Measurements from ENCODE around the gene CAMTA1.

The CAMTA1 gene

DNA sequence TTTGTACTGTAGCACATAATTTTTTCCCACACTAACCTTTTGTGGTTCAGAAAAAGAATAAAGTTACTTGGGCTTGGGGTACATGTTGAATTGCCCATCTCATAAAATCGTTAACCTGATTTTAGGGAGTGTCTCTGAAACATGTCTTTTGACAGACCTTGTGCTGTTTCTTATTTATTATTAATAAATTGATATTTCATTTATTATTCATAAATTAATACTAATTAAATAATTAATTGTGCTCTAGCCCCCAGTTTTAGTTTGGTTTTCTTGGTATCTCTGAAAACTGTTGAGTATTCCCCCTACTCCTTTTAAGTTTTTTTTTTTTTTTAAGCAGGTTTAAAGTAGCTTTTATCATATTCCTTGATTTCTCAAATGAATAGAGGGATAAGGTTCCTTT lies 27.9 kb downstream of the CAMTA1 start:
- H3K9ac ChIP-seq (ENCODE audit: low read depth, low read length), result no peak overlapping the region
- no peaks in the 10 kb centered on the region for H3K27me3 ChIP-seq (ENCODE audit: insufficient read depth, low read length)
- H3K4me3 ChIP-seq (ENCODE audit: low read length), result no peak overlapping the region
- no peak overlapping the region for H3K27ac ChIP-seq (ENCODE audit: low read length)
- H3K4me1 ChIP-seq (ENCODE audit: insufficient read depth, low read length), result 0 out of 2 replicates have a peak, but pooled peaks cover 2% of the 10 kb centered on the region
- no peaks in the 10 kb centered on the region for H3K36me3 ChIP-seq (ENCODE audit: insufficient read depth, low read depth, low read length)
- H3K9me3 ChIP-seq (ENCODE audit: insufficient read depth, low read depth, low read length), result no peaks in the 10 kb centered on the region

DNA sequence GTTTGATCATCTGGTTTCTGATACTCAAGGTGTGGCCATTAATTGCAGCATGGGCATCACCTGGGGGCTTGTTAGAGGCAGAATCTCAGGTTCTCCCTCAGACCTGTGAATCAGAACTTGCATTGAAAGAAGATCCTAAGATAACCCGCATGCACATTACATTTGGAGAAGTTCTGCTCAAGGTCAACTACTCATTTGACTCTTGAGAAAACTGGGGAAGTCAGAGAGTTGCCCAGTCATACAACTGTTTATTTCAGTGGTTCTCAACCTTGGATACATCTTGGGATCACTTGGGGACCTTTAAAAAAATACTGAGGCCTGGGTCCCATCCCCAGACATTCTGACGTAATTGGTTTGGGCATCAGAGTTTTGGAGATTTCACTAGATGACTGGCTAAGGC lies 30.5 kb downstream of the CAMTA1 start:
- peaks cover 5% of the 10 kb centered on the region; the same call in 1 of the 2 replicates for H3K36me3 ChIP-seq (ENCODE audit: insufficient read depth, low read depth, low read length)
- no peaks in the 10 kb centered on the region for H3K4me1 ChIP-seq (ENCODE audit: insufficient read depth, low read length)
- H3K9ac ChIP-seq (ENCODE audit: low read depth, low read length), result no peak overlapping the region
- H3K27me3 ChIP-seq (ENCODE audit: insufficient read depth, low read length), result no peaks in the 10 kb centered on the region
- H3K9me3 ChIP-seq (ENCODE audit: insufficient read depth, low read depth, low read length), result no peaks in the 10 kb centered on the region
- no peak overlapping the region for H3K27ac ChIP-seq (ENCODE audit: low read length)
- no peak overlapping the region for H3K4me3 ChIP-seq (ENCODE audit: low read length)

DNA sequence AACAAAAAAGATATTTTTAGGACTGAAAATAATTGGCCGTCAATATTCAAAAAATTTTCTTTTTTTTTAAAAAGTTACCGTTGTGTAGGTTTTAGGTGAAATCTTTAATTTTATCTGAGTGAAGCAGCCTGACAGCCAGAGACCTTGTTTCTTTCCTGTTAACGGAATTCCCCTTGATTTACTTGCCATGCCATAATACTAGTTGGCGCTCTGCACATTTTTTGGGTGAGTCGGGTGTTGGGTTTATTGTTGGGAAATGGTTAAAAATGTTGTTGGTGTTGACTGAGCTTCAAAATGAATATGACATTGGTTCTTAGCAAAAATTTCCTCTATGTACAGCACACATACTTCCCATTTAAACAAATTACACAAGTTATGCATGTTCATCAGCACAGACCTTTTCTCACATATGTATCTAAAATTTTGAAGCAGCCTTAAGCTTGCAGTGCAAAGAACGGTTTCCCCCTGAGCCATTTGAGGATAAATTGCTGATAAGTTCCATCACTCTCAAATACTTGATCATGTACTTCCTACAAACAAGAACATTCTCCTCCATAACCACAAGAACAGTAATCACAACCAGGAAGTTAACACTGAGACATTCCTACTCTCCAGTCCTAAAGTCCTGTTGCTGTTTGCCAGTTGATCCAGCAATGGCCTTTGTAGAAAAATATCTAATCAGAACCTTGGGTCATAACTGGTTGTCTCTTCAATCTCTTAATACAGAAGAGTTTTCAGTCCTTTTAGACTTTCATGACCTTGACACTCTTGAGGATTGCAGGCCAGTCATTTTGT lies 34.2 kb downstream of the CAMTA1 start:
- Histone ChIP-seq H3K9ac (ENCODE audit: low read depth, low read length) (no peak overlapping the region), H3K27ac (ENCODE audit: low read length) (no peak overlapping the region)

DNA sequence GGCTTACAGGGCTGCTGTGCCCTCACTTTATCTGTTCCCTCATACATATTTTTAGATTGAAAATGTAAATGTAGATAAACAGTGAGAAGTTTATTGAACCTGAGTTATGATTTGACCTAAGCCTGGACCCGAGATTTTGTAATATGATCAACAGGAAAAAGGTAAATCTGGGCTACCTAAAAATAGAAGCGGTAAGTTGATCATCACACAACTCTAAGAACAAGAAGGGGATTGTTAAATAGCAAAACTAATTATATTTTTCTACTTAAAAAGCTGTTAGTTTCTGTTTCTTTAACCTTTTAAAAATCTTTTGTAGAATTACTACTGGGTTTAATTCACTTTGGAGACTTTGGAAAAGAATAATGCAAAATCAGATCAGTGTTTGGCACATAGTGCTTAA lies 35.6 kb downstream of the CAMTA1 start:
- no peak overlapping the region for H3K4me3 ChIP-seq (ENCODE audit: low read length)
- H3K27me3 ChIP-seq (ENCODE audit: insufficient read depth, low read length), result no peaks in the 10 kb centered on the region
- no peaks in the 10 kb centered on the region for H3K9me3 ChIP-seq (ENCODE audit: insufficient read depth, low read depth, low read length)
- H3K27ac ChIP-seq (ENCODE audit: low read length), result no peak overlapping the region
- no peak overlapping the region for H3K9ac ChIP-seq (ENCODE audit: low read depth, low read length)
- no peaks in the 10 kb centered on the region for H3K4me1 ChIP-seq (ENCODE audit: insufficient read depth, low read length)
- H3K36me3 ChIP-seq (ENCODE audit: insufficient read depth, low read depth, low read length), result peaks cover 16% of the 10 kb centered on the region; the same call in 1 of the 2 replicates

More for the DNA sequence above, 34.2 kb downstream of the CAMTA1 start:
- Histone ChIP-seq H3K4me1 (ENCODE audit: insufficient read depth, low read length) (no peaks in the 10 kb centered on the region), H3K27me3 (ENCODE audit: insufficient read depth, low read length) (no peaks in the 10 kb centered on the region), H3K4me3 (ENCODE audit: low read length) (no peak overlapping the region), H3K36me3 (ENCODE audit: insufficient read depth, low read depth, low read length) (peaks cover 5% of the 10 kb centered on the region; the same call in 1 of the 2 replicates), H3K9me3 (ENCODE audit: insufficient read depth, low read depth, low read length) (no peaks in the 10 kb centered on the region)

DNA sequence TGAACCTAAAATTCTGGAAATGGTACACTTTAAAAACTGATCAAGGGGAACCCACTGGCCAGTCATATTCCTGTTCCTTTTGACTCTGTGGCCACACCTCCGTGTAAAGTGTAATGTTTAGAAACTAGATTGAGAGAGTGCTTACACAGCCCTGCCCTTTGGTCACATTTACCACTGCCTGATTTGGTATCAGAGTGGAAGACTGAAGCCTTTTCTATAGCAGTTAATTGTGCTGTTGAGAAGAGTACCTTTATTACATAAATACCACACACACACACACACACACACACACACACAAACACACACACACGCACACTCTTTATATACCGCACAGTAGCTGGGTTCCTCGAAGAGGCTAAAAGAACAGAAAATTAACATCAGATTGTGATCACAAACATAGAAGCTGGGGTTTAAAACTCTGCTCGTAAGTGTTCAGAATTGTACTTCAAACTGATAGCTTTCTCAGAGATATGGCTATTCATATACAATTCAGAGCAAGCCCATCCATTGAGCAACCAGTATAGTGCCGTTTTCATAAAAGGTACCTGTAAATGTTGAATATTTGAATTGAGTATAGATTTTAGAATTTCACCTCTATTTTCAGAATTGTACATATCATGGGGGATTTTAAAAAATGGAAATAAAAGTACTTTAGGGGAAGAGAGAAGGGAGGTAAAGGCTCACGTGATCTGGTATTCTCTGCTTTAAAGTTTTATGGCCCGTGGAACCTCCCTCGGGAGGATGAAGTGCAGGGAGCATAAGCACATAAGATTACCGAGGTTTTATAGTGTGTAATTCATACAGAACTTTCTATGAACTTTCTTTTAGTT lies 37.5 kb downstream of the CAMTA1 start:
- H3K27ac ChIP-seq (ENCODE audit: low read length), result no peak overlapping the region
- H3K27me3 ChIP-seq (ENCODE audit: insufficient read depth, low read length), result no peaks in the 10 kb centered on the region
- H3K9ac ChIP-seq (ENCODE audit: low read depth, low read length), result no peak overlapping the region
- H3K4me3 ChIP-seq (ENCODE audit: low read length), result no peak overlapping the region
- H3K4me1 ChIP-seq (ENCODE audit: insufficient read depth, low read length), result no peaks in the 10 kb centered on the region
- no peaks in the 10 kb centered on the region for H3K9me3 ChIP-seq (ENCODE audit: insufficient read depth, low read depth, low read length)
- peaks cover 21% of the 10 kb centered on the region; the same call in 1 of the 2 replicates for H3K36me3 ChIP-seq (ENCODE audit: insufficient read depth, low read depth, low read length)

DNA sequence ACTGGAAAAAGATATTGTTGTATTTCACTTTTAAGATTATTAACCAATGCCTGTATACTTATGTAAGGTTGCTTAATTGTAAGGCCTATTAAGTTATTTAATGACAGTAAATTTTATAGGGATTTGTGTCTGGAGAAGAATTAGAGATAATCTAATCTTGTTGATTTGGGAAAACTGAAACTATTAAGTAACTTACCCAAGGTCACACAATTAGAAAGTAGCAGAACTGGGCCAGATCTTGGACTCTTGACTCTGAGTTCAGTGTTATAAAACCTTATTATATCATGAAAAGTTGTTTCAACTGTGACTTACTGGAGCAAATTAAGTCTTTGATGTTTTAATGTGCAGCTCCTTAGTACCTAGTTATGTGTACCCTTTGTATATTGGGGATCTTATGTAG lies 38.5 kb downstream of the CAMTA1 start:
- H3K9me3 ChIP-seq (ENCODE audit: insufficient read depth, low read depth, low read length), result no peaks in the 10 kb centered on the region
- H3K27me3 ChIP-seq (ENCODE audit: insufficient read depth, low read length), result no peaks in the 10 kb centered on the region
- peaks cover 21% of the 10 kb centered on the region; the same call in 1 of the 2 replicates for H3K36me3 ChIP-seq (ENCODE audit: insufficient read depth, low read depth, low read length)
- no peak overlapping the region for H3K4me3 ChIP-seq (ENCODE audit: low read length)
- H3K27ac ChIP-seq (ENCODE audit: low read length), result no peak overlapping the region
- no peak overlapping the region for H3K9ac ChIP-seq (ENCODE audit: low read depth, low read length)
- no peaks in the 10 kb centered on the region for H3K4me1 ChIP-seq (ENCODE audit: insufficient read depth, low read length)

DNA sequence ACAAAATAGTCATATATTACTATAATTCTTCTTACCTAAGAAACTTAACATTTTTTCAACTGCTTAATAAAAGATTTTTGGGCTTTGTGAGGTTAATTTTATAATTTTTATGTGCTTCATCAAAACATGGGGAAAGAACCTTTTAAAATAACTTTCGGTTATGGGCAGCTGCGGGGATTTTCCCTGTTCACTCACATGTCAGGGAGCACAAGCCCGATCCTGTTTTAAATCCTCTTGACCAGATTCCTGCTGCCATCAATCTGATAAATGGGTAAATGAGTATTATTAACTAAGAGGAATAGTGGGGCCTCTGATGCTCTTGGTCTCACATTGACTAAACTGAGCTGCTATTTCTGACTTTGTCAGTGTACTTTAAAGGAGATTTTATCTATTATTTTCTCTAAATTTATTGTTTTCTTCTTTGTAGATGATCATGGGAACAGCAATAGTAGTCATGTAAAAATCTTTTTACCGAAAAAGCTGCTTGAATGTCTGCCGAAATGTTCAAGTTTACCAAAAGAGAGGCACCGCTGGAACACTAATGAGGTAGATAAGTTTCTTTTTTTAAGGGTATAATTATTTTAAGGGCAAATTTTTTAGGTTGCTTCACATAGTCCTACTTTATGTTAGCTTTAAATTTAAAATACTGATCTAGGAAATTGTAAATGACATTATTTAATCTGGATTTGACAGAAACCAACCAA lies 39.6 kb downstream of the CAMTA1 start:
- no peak overlapping the region for H3K9ac ChIP-seq (ENCODE audit: low read depth, low read length)
- no peaks in the 10 kb centered on the region for H3K9me3 ChIP-seq (ENCODE audit: insufficient read depth, low read depth, low read length)
- no peaks in the 10 kb centered on the region for H3K27me3 ChIP-seq (ENCODE audit: insufficient read depth, low read length)
- H3K27ac ChIP-seq (ENCODE audit: low read length), result no peak overlapping the region
- H3K4me1 ChIP-seq (ENCODE audit: insufficient read depth, low read length), result no peaks in the 10 kb centered on the region
- H3K4me3 ChIP-seq (ENCODE audit: low read length), result no peak overlapping the region
- peaks cover 27% of the 10 kb centered on the region; the same call in 1 of the 2 replicates for H3K36me3 ChIP-seq (ENCODE audit: insufficient read depth, low read depth, low read length)

DNA sequence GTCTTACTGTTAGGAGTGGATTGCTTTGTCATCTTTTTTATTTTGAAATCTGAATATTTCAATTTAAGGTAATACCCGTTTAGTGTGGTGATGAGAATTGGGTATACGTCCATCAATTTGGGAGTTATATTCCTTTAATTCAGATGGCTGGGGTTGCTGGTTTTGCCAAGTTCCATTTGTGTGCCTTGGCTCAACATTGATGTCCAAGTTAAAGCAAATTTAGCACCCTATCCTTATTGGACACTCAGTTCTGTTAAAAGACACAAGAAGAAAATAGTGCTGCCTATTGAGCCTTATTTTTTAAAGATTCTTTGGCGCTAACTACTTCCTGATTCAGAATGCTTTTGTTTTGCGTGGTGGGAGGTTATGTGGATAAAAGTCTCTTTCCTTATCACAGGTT lies 40.6 kb downstream of the CAMTA1 start:
- Histone ChIP-seq H3K27me3 (ENCODE audit: insufficient read depth, low read length) (no peaks in the 10 kb centered on the region), H3K9ac (ENCODE audit: low read depth, low read length) (no peak overlapping the region), H3K36me3 (ENCODE audit: insufficient read depth, low read depth, low read length) (peaks cover 22% of the 10 kb centered on the region; the same call in 1 of the 2 replicates), H3K27ac (ENCODE audit: low read length) (no peak overlapping the region), H3K4me3 (ENCODE audit: low read length) (no peak overlapping the region), H3K4me1 (ENCODE audit: insufficient read depth, low read length) (no peaks in the 10 kb centered on the region), H3K9me3 (ENCODE audit: insufficient read depth, low read depth, low read length) (no peaks in the 10 kb centered on the region)

DNA sequence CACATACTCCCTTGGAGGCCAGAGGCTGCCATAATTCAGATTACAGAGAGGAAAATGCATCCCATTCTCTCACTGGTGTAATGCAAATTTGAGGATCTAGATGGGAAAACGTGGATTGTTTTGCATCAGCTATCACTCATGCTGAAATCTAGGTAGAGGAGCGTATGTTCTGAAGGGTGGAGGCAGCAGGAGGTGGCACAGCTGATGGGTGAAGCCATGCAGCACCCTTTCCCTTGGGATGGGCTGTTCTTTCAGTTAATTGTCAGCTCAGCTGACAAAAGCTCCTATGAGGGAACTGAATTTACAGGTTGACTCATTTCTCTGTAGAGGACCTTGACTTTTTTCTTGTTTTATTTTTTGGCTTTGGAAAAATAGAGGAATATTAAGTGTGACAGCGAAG lies 41.8 kb downstream of the CAMTA1 start:
- Histone ChIP-seq H3K4me1 (ENCODE audit: insufficient read depth, low read length) (no peaks in the 10 kb centered on the region), H3K27me3 (ENCODE audit: insufficient read depth, low read length) (no peaks in the 10 kb centered on the region), H3K27ac (ENCODE audit: low read length) (no peak overlapping the region), H3K9me3 (ENCODE audit: insufficient read depth, low read depth, low read length) (no peaks in the 10 kb centered on the region), H3K4me3 (ENCODE audit: low read length) (no peak overlapping the region), H3K36me3 (ENCODE audit: insufficient read depth, low read depth, low read length) (peaks cover 22% of the 10 kb centered on the region; the same call in 1 of the 2 replicates), H3K9ac (ENCODE audit: low read depth, low read length) (no peak overlapping the region)

DNA sequence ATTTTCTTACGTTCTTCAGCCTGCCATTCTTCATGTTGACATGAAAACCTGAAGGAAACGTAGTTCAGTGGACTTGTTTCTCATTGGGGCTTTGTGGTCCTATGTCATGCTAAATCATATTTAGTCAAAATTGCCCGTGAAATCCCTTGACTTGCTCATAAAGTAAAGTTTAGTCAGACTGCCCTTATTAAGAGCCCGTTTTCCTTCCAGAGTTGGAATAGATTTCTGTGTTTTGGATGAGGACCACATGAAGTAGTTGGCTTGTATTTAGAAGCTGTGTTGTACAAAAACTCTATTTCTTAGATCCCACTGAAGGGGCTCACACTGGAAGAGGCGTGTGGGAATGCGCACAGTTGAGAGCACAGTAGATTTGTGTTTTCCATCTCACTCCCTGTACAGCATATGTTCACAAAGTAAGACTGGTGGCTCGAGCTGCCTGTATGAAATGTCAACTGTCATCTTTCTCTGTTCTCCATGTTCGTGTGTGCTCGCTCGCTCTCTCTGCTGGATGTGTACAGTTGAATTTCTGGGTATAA lies 42.4 kb downstream of the CAMTA1 start:
- Histone ChIP-seq H3K27me3 (ENCODE audit: insufficient read depth, low read length) (no peaks in the 10 kb centered on the region), H3K27ac (ENCODE audit: low read length) (no peak overlapping the region), H3K4me1 (ENCODE audit: insufficient read depth, low read length) (no peaks in the 10 kb centered on the region), H3K9ac (ENCODE audit: low read depth, low read length) (no peak overlapping the region), H3K4me3 (ENCODE audit: low read length) (no peak overlapping the region), H3K9me3 (ENCODE audit: insufficient read depth, low read depth, low read length) (no peaks in the 10 kb centered on the region), H3K36me3 (ENCODE audit: insufficient read depth, low read depth, low read length) (peaks cover 22% of the 10 kb centered on the region; the same call in 1 of the 2 replicates)

DNA sequence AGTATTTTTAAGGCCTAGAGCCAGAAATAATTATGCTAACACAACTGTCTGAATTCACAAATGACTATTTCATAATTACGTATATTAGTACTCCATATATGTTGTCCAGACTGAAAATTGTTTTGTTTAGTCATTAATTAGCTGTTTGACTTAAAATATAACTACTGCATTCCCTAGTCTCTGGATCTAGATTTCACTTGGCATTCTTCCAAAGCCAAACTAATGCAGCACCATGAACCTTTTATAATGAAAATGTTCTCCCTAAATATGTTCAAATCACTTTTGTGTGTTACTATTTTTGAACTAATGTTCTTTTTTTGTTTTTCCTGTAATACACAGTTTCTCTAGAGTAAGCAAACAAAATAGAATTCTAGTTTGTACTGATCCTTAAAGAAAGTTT lies 46.1 kb downstream of the CAMTA1 start:
- H3K27me3 ChIP-seq (ENCODE audit: insufficient read depth, low read length), result no peaks in the 10 kb centered on the region
- H3K9ac ChIP-seq (ENCODE audit: low read depth, low read length), result no peak overlapping the region
- H3K9me3 ChIP-seq (ENCODE audit: insufficient read depth, low read depth, low read length), result no peaks in the 10 kb centered on the region
- no peaks in the 10 kb centered on the region for H3K4me1 ChIP-seq (ENCODE audit: insufficient read depth, low read length)
- no peak overlapping the region for H3K4me3 ChIP-seq (ENCODE audit: low read length)
- peaks cover 6% of the 10 kb centered on the region; the same call in 1 of the 2 replicates for H3K36me3 ChIP-seq (ENCODE audit: insufficient read depth, low read depth, low read length)
- H3K27ac ChIP-seq (ENCODE audit: low read length), result no peak overlapping the region
